ENCODE measurements around the gene MORC1.
A peak's percentile ranks its signal among the peaks of the same experiment; 100 is the strongest.

DNA sequence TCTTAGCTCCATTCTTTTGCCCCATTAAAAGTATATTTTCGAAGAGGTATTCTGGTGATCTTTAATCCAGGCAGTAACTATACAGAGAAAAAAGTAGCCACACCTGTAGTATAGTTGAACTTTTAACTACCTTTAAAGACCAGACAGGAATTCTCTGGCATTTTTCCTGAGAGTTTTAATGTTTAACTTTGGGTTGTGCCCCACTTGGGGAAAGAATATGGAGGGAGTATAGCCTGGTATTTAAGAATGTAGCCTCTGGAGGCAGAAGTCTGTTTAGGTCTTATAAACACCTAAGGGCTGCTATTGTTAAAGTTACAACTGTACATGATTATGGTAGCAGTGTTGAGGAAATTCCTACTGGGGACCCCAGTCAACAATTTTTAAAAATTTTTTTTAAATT is 37.9 kb upstream of the MORC1 start:
- TF ChIP-seq, protein P1, sequence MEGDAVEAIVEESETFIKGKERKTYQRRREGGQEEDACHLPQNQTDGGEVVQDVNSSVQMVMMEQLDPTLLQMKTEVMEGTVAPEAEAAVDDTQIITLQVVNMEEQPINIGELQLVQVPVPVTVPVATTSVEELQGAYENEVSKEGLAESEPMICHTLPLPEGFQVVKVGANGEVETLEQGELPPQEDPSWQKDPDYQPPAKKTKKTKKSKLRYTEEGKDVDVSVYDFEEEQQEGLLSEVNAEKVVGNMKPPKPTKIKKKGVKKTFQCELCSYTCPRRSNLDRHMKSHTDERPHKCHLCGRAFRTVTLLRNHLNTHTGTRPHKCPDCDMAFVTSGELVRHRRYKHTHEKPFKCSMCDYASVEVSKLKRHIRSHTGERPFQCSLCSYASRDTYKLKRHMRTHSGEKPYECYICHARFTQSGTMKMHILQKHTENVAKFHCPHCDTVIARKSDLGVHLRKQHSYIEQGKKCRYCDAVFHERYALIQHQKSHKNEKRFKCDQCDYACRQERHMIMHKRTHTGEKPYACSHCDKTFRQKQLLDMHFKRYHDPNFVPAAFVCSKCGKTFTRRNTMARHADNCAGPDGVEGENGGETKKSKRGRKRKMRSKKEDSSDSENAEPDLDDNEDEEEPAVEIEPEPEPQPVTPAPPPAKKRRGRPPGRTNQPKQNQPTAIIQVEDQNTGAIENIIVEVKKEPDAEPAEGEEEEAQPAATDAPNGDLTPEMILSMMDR (conservative IDR thresholded peaks at IDR 0.05; ENCODE audit: low read length), result peak; percentile 30
- no peak for TF ChIP-seq EZH2phosphoT487 (IDR thresholded peaks at IDR 0.05; ENCODE audit: borderline replicate concordance)
